GM23338 (cell line): ENCODE measurements around the gene PSMG2. TPM values are rescaled to one million over a fixed set of nuclear protein-coding genes. Genes with fewer than 3 reads are reported as not detected.

ENCODE experiments used
- ATAC-seq: fragments of 200-7000 bp; cut with Tn5 transposase; 3 replicates; pipeline ENCODE4 v1.9.1; 2020
- DNase-seq: peaks from one replicate; pipeline ENCODE4 v3.0.0-alpha.2; 2015; ENCODE audit warnings: low spot score
- H2AFZ ChIP-seq: fragments of 200-600 bp; sonication (generic); 2 replicates; pipeline ENCODE4 v1.8.0; 2016; ENCODE audit warnings: antibody characterized with exemption, mild to moderate bottlenecking, moderate library complexity
- H3F3A ChIP-seq: fragments of 200-600 bp; sonication (generic); replicated peaks from 2 replicates; pipeline ENCODE4 v1.8.0; 2017; ENCODE audit warnings: antibody characterized with exemption, mixed run types, low read depth
- H3K27ac ChIP-seq: fragments of 200-600 bp; sonication (generic); 2 replicates; pipeline ENCODE4 v1.6.1; 2016; ENCODE audit warnings: low read depth
- H3K27me3 ChIP-seq: fragments of 200-600 bp; sonication (generic); 2 replicates; pipeline ENCODE4 v1.8.0; 2016; ENCODE audit warnings: mild to moderate bottlenecking, mixed run types, moderate library complexity; ENCODE audit not compliant: insufficient read depth
- H3K36me3 ChIP-seq: fragments of 200-600 bp; sonication (generic); 2 replicates; pipeline ENCODE4 v1.8.0; 2016; ENCODE audit warnings: mild to moderate bottlenecking; ENCODE audit not compliant: insufficient read depth
- H3K4me1 ChIP-seq: fragments of 200-600 bp; sonication (generic); 2 replicates; pipeline ENCODE4 v1.8.0; 2016; ENCODE audit warnings: mild to moderate bottlenecking, moderate library complexity; ENCODE audit not compliant: insufficient read depth
- H3K4me2 ChIP-seq: fragments of 200-600 bp; sonication (generic); 2 replicates; pipeline ENCODE4 v1.7.1; 2017; ENCODE audit warnings: mixed run types
- H3K4me3 ChIP-seq: fragments of 200-600 bp; sonication (generic); 2 replicates; pipeline ENCODE4 v1.6.1; 2016; ENCODE audit warnings: mixed run types
- H3K79me2 ChIP-seq: fragments of 200-600 bp; sonication (generic); replicated peaks from 2 replicates; pipeline ENCODE4 v1.8.0; 2017; ENCODE audit warnings: mild to moderate bottlenecking; ENCODE audit not compliant: insufficient read depth
- H3K9me2 ChIP-seq: fragments of 200-600 bp; sonication (generic); 2 replicates; pipeline ENCODE4 v1.8.0; 2017; ENCODE audit not compliant: insufficient read depth
- H4K20me1 ChIP-seq: fragments of 200-600 bp; sonication (generic); replicated peaks from 2 replicates; pipeline ENCODE4 v1.8.0; 2017; ENCODE audit warnings: mild to moderate bottlenecking; ENCODE audit not compliant: insufficient read depth
- H3K27ac Mint-ChIP-seq: 2 replicates; pipeline ENCODE4 v1.8.0; 2020; ENCODE audit warnings: inconsistent platforms, mild to moderate bottlenecking, moderate library complexity, mixed read lengths
- H3K27me3 Mint-ChIP-seq: 3 replicates; pipeline ENCODE4 v1.8.0; 2022; ENCODE audit warnings: low read depth, mild to moderate bottlenecking, moderate library complexity, mixed read lengths, inconsistent platforms; ENCODE audit not compliant: insufficient read depth, poor library complexity
- H3K36me3 Mint-ChIP-seq: 3 replicates; pipeline ENCODE4 v1.8.0; 2021; ENCODE audit warnings: low read depth, mild to moderate bottlenecking, inconsistent platforms, moderate library complexity, mixed read lengths
- H3K4me1 Mint-ChIP-seq: 3 replicates; pipeline ENCODE4 v1.8.0; 2020; ENCODE audit warnings: mild to moderate bottlenecking, inconsistent platforms, mixed read lengths
- H3K4me3 Mint-ChIP-seq: 3 replicates; pipeline ENCODE4 v1.8.0; 2021; ENCODE audit warnings: moderate library complexity, mild to moderate bottlenecking, inconsistent platforms, mixed read lengths
- H3K9me3 Mint-ChIP-seq: 3 replicates; pipeline ENCODE4 v1.8.0; 2020; ENCODE audit warnings: moderate library complexity, mild to moderate bottlenecking, inconsistent platforms, mixed read lengths
- CREB1 ChIP-seq: fragments of 250-450 bp; sonication (Bioruptor Pico); IDR thresholded peaks from 2 replicates; pipeline ENCODE4 v1.5.0; 2020; ENCODE audit warnings: low read depth, mild to moderate bottlenecking, moderate library complexity
- ZNF114 ChIP-seq: fragments of 250-450 bp; sonication (Bioruptor Pico); IDR thresholded peaks from 2 replicates; pipeline ENCODE4 v1.5.0; 2020; ENCODE audit warnings: mild to moderate bottlenecking, moderate library complexity
- polyA plus RNA-seq: library from polyadenylated mRNA; unstranded; fragments of >200 nt; fragmentation: Nextera tagmentation; extraction: Ambion mirVana; gene quantifications from 2 replicates; pipeline ENCODE4 v1.2.1, GENCODE V29; 2016
- small RNA-seq: library from RNA; depleted of rRNA; stranded (forward); fragments of <200 nt; gene quantifications from one replicate; pipeline ENCODE3, GENCODE V24; 2014; ENCODE audit warnings: low replicate concordance
- total RNA-seq: library from RNA; depleted of rRNA; stranded (reverse); fragments of >200 nt; shearing (Covaris generic); gene quantifications from 2 replicates; pipeline ENCODE4 v1.2.3, GENCODE V29; 2014; rRNA removed

PSMG2 gene
- total and polyA plus RNA-seq, 2 experiments from 2014 or later, result 87.8 to 151 TPM

GRCh38 chr18:12774982-12775381 is 72.1 kb downstream of the PSMG2 start:
- DNase-seq, result no peak
- Histone ChIP-seq H3K9me2 (0 out of 2 replicates have a peak, but pooled peaks cover 8% of the 10 kb centered on the region), H3K79me2 (no peaks in the 10 kb centered on the region), H3F3A (no peaks in the 10 kb centered on the region), H2AFZ (no peak overlapping the region), H3K4me2 (no peak overlapping the region), H3K27me3 (peaks cover 46% of the 10 kb centered on the region), H3K36me3 (no peaks in the 10 kb centered on the region), H3K27ac (no peak overlapping the region), H3K4me1 (no peaks in the 10 kb centered on the region), H4K20me1 (no peaks in the 10 kb centered on the region), H3K4me3 (no peak overlapping the region)
- Mint-ChIP-seq H3K4me1 (no peaks in the 10 kb centered on the region), H3K27ac (no peak overlapping the region), H3K27me3 (peaks cover 11% of the 10 kb centered on the region), H3K36me3 (peaks cover 4% of the 10 kb centered on the region; the same call in 2 of the 3 replicates), H3K4me3 (no peak overlapping the region), H3K9me3 (peaks cover 6% of the 10 kb centered on the region; the same call in 2 of the 3 replicates)
- no peak for ATAC-seq
- no peak for TF ChIP-seq CREB1
- no peak for TF ChIP-seq ZNF114 (CRISPR knock-in tag)

Small RNA genes within 50 kb of the gene (small RNA-seq; reads per million reads assigned to genes)
- gene RF00019, result not detected

Other genes starting within 250 kb of the PSMG2 start
- gene SPIRE1, start 44.9 kb upstream of the PSMG2 start, total RNA-seq, result 15.5 and 16.6 TPM in 2 replicates
- 2.9 and 5.0 TPM in 2 replicates for gene SPIRE1, start 44.9 kb upstream of the PSMG2 start, polyA plus RNA-seq
- 17.9 and 25.9 TPM in 2 replicates for gene CEP76, start 319 bp upstream of the PSMG2 start, total RNA-seq
- gene CEP76, start 319 bp upstream of the PSMG2 start, polyA plus RNA-seq, result 10.4 and 11.2 TPM in 2 replicates
- 49.9 and 57.5 TPM in 2 replicates for gene PTPN2, start 181.2 kb downstream of the PSMG2 start, total RNA-seq
- 52.4 and 65.5 TPM in 2 replicates for gene PTPN2, start 181.2 kb downstream of the PSMG2 start, polyA plus RNA-seq
- 72.0 and 95.0 TPM in 2 replicates for gene SEH1L, start 245.0 kb downstream of the PSMG2 start, total RNA-seq
- 40.9 and 46.9 TPM in 2 replicates for gene SEH1L, start 245.0 kb downstream of the PSMG2 start, polyA plus RNA-seq